Measurements from ENCODE around the gene BSND. TPM values are rescaled to one million over a fixed set of nuclear protein-coding genes. Genes with fewer than 3 reads are reported as not detected.

Gene BSND
- total RNA-seq, 1 experiment from 2014 or later = not detected

DNA sequence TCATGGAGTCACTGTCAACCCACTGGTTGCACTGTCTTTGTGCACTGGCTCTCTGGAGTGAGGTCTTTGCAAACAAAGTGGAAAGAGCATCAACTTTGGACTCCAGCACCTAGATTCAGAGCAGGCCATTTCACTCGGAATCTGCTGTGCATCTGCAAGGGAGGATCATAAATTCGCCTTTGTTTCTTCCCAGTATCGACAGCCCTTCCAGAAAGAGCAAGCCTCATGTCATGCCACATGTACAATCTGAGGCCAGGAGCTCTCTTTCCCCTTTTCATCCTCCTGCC, 39.8 kb downstream of the BSND start:
- ChIA-PET POLR2A (ENCODE audit: low non-redundant PET) (no interaction called here), CTCF (interaction anchor here (1.5 kb wide), 1 partner anchor 17 kb away, joined by 3 read pairs; no protein-coding TSS in a partner anchor)
- H3K27me3 ChIP-seq (replicated peaks; ENCODE audit: insufficient read depth, low read depth, low read length, poor library complexity) = no peaks in the 10 kb centered on the region
- no peak overlapping the region for H3K4me3 ChIP-seq (ENCODE audit: low read depth, low read length, poor library complexity, severe bottlenecking)
- H3K9me3 ChIP-seq (ENCODE audit: low read depth, low read length, poor library complexity, severe bottlenecking) = no peaks in the 10 kb centered on the region
- peaks cover 19% of the 10 kb centered on the region for H3K4me1 ChIP-seq (ENCODE audit: insufficient read depth, low read length, poor library complexity, severe bottlenecking)
- intact Hi-C loops (cut with micrococcal nuclease; ENCODE audit: unreplicated experiment) = no loop called here
- no peak overlapping the region for H3K27ac ChIP-seq (ENCODE audit: low read depth, low read length, poor library complexity, severe bottlenecking)
- DNase-seq (ENCODE audit: low spot score) = no peak
- peaks cover 4% of the 10 kb centered on the region for H3K36me3 ChIP-seq (ENCODE audit: insufficient read depth, low read length, poor library complexity, severe bottlenecking)
- TF ChIP-seq CTCF (conservative IDR thresholded peaks at IDR 0.05; ENCODE audit: low read depth, low read length) = no peak
- TF ChIP-seq EZH2 (IDR thresholded peaks at IDR 0.05; ENCODE audit: borderline replicate concordance, low read depth, low read length, poor library complexity, severe bottlenecking) = no peak
- no TSS peak for BruUV-seq (replicated peaks)

- H3K4me3 ChIP-seq (ENCODE audit: low read depth, low read length, poor library complexity, severe bottlenecking) = peak overlapping the region; percentile 83
- H3K27ac ChIP-seq (ENCODE audit: low read depth, low read length, poor library complexity, severe bottlenecking) = peak overlapping the region; percentile 62
- ChIA-PET CTCF (interaction anchor here (1.5 kb wide), 1 partner anchor 17 kb away, joined by 3 read pairs; no protein-coding TSS in a partner anchor), POLR2A (ENCODE audit: low non-redundant PET) (no interaction called here)
- BruUV-seq (replicated peaks) = no TSS peak
- H3K36me3 ChIP-seq (ENCODE audit: insufficient read depth, low read length, poor library complexity, severe bottlenecking) = peaks cover 9% of the 10 kb centered on the region
- DNase-seq (ENCODE audit: low spot score) = no peak
- H3K27me3 ChIP-seq (replicated peaks; ENCODE audit: insufficient read depth, low read depth, low read length, poor library complexity) = no peaks in the 10 kb centered on the region
- TF ChIP-seq EZH2 (IDR thresholded peaks at IDR 0.05; ENCODE audit: borderline replicate concordance, low read depth, low read length, poor library complexity, severe bottlenecking) (no peak), CTCF (conservative IDR thresholded peaks at IDR 0.05; ENCODE audit: low read depth, low read length) (no peak)
- no peaks in the 10 kb centered on the region for H3K9me3 ChIP-seq (ENCODE audit: low read depth, low read length, poor library complexity, severe bottlenecking)
- intact Hi-C loops (cut with micrococcal nuclease; ENCODE audit: unreplicated experiment) = no loop called here
- peaks cover 19% of the 10 kb centered on the region for H3K4me1 ChIP-seq (ENCODE audit: insufficient read depth, low read length, poor library complexity, severe bottlenecking)
Observed at GRCh38 chr1:55038974-55039341, 40.2 kb downstream of the BSND start.

- Histone ChIP-seq H3K36me3 (ENCODE audit: insufficient read depth, low read length, poor library complexity, severe bottlenecking) (peaks cover 14% of the 10 kb centered on the region), H3K4me1 (ENCODE audit: insufficient read depth, low read length, poor library complexity, severe bottlenecking) (peaks cover 19% of the 10 kb centered on the region), H3K27me3 (replicated peaks; ENCODE audit: insufficient read depth, low read depth, low read length, poor library complexity) (no peaks in the 10 kb centered on the region), H3K9me3 (ENCODE audit: low read depth, low read length, poor library complexity, severe bottlenecking) (no peaks in the 10 kb centered on the region), H3K27ac (ENCODE audit: low read depth, low read length, poor library complexity, severe bottlenecking) (peak within 1 kb of the TSS; percentile 62), H3K4me3 (ENCODE audit: low read depth, low read length, poor library complexity, severe bottlenecking) (peak within 1 kb of the TSS; percentile 83)
- ChIA-PET POLR2A (ENCODE audit: low non-redundant PET) (interaction anchor here (0.6 kb wide), 1 partner anchor 333 kb away, joined by 3 read pairs; no protein-coding TSS in a partner anchor), CTCF (interaction anchor here (0.9 kb wide), 1 partner anchor 94 kb away, joined by 4 read pairs; no protein-coding TSS in a partner anchor)
- BruUV-seq (replicated peaks) = no TSS peak
- intact Hi-C loops (cut with micrococcal nuclease; ENCODE audit: unreplicated experiment) = no loop called here
- DNase-seq (ENCODE audit: low spot score) = peak; percentile 75
- TF ChIP-seq CTCF (conservative IDR thresholded peaks at IDR 0.05; ENCODE audit: low read depth, low read length) (no peak), EZH2 (IDR thresholded peaks at IDR 0.05; ENCODE audit: borderline replicate concordance, low read depth, low read length, poor library complexity, severe bottlenecking) (no peak)
Observed at GRCh38 chr1:55039342-55040082, 40.8 kb downstream of the BSND start, which contains the start of gene PCSK9. PCSK9 (plus strand) TSS chr1:55039548; CDS start chr1:55039838, 290 bp downstream.
